Heart left ventricle (tissue), 16 donors: ENCODE results near the gene RPS17. TPM values are rescaled to one million over a fixed set of nuclear protein-coding genes. Genes with fewer than 3 reads are reported as not detected.
"Not testable (repeated sequence)": the region's sequence is repeated elsewhere in the genome, so short reads cannot be mapped to it uniquely, and the experiment has no call there.

ENCODE experiments used
- ATAC-seq, 4 donors: fragments of 200-7000 bp; cut with Tn5 transposase; one replicate each; pipeline ENCODE4 v1.9.1; 2020 to 2022; ENCODE audit warnings: moderate library complexity in 4 of 4, mild to moderate bottlenecking in 3 of 4, moderate number of reproducible peaks in 1 of 4
- DNase-seq, 5 donors: peaks; one replicate each; pipeline ENCODE4 v3.0.0-alpha.2; 2020
- H3K27ac ChIP-seq, 12 donors: fragments of 200-600 bp; sonication (generic) in 4 of 12; one replicate each; pipeline versions ENCODE4 v1.5.0 to v1.8.0; 2016 to 2022; ENCODE audit warnings: mild to moderate bottlenecking in 2 of 12
- H3K27me3 ChIP-seq, 9 donors: fragments of 200-600 bp; sonication (generic) in 2 of 9; one replicate each; pipeline versions ENCODE4 v1.5.1 to v1.8.0; 2016 to 2022; ENCODE audit warnings: mild to moderate bottlenecking in 3 of 9
- H3K36me3 ChIP-seq, 9 donors: fragments of 200-600 bp; sonication (generic) in 2 of 9; one replicate each; pipeline versions ENCODE4 v1.5.0 to v1.8.0; 2018 to 2022; ENCODE audit warnings: mild to moderate bottlenecking in 2 of 9
- H3K4me1 ChIP-seq, 12 donors: fragments of 200-600 bp; sonication (generic) in 4 of 12; one replicate each; pipeline versions ENCODE4 v1.5.0 to v1.8.0; 2016 to 2022; ENCODE audit warnings: mild to moderate bottlenecking in 3 of 12
- H3K4me3 ChIP-seq, 12 donors: fragments of 200-600 bp; sonication (generic) in 4 of 12; one replicate each; pipeline versions ENCODE4 v1.5.0 to v1.8.0; 2017 to 2022; ENCODE audit warnings: mild to moderate bottlenecking in 9 of 12, moderate library complexity in 4 of 12
- H3K9me3 ChIP-seq, 12 donors: fragments of 200-600 bp; sonication (generic) in 4 of 12; one replicate each; pipeline versions ENCODE4 v1.5.0 to v1.8.0; 2016 to 2022; ENCODE audit warnings: mild to moderate bottlenecking in 1 of 12
- WGBS, 4 donors: extraction: QIAGEN DNeasy Blood & Tissue Kit in 2 of 4; methylation state at CpG; one replicate each; pipeline versions ENCODE4 v1.1.5 to v1.1.7; 2013 to 2018; 5-methylcytosine and 5-hydroxymethylcytosine counted together
- intact Hi-C, 10 donors: fragments of 100-400 bp; cut with DNase I; formaldehyde crosslinking; loops; one replicate each; pipeline versions ENCODE4 v1.11.1 to v1.14.2; 2022
- polyA plus RNA-seq, 2 donors: library from polyadenylated mRNA; stranded (reverse); fragments of 200-250 nt; gene quantifications; one replicate each; pipeline ENCODE4 v1.2.3, GENCODE V29; 2013
- total RNA-seq, 9 donors: library from RNA; depleted of rRNA in 2 of 9; stranded (reverse); fragments of >200 nt in 2 of 9; fragmentation: NEBNext Ultra II Directional in 3 of 9; extraction: Animal tissue kit (Norgen Biotek cat#: 25700) in 3 of 9; gene quantifications; one replicate each; pipeline versions ENCODE4 v1.1.0 to v1.2.4, GENCODE V29; 2016 to 2023
- TF ChIP-seq, protein P1 (sequence below), 12 donors: fragments of 200-600 bp; sonication (generic) in 4 of 12; IDR thresholded peaks; one replicate each; pipeline versions ENCODE4 v1.5.0 to v1.8.0; 2018 to 2022; ENCODE audit warnings: antibody characterized with exemption in 12 of 12, mild to moderate bottlenecking in 5 of 12
- donor health status: ischemic (EF 13 %, LVEDD 7.1; RV severe dilation, severe dysfunction).
- donor health status: healthy with polysubstance abuse.
- donor health status: DM: no; HTN: yes; CAD: no.
- donor health status: DM: no; HTN: no; CAD: no.
- donor health status: ischemic (EF 25% LVEDD 6.9; RV normal size, moderate dysfunction).
- donor health status: ischemic (EF 25% LVEDD 5.7; RV mildly dilated, moderate dysfunction).
- donor health status: healthy.
- donor health status: DM: yes; HTN: yes; CAD: no.
- donor health status: ischemic (EF 35%, LVEDD 5.7; RV mildly dilated, moderate dysfunction).
- donor health status: nonischemic (EF 11% LVEDD 7.7; RV severe dilation, severe dysfunction).
- donor health status: DM: yes; HTN: yes; CAD: no.
- donor health status: PGD.
- donor health status: ischemic (EF 29% LVEDD 5.4; RV normal size, mild dysfunction).
- donor health status: nonischemic (EF 23%, LVEDD 6.1; RV moderate dilation, normal function).

RPS17 gene
- total and polyA plus RNA-seq, 11 donors = 621 to 3,234 (median 882) TPM

DNA sequence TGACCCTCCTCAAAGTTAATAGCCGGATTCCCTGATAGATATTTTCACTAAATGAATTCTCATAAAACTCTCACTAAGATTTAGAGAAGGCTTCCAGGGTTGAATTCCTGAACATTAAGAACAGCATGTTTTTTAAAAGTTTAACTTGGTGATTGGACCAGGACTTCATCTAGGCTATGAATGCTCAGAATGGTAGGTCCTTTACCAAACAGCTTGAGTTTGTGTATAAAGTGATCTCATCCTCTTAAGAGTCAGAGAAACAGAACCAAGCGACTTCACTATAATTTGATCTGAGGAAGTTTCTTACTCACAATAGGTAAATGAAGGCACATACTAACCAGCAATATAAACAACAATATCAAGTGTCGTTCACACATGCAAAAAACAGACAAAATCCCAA, 36.2 kb downstream of the RPS17 start:
- H3K4me1 ChIP-seq, H3K27me3 ChIP-seq, H3K27ac ChIP-seq, H3K36me3 ChIP-seq, DNase-seq, H3K4me3 ChIP-seq, ATAC-seq, intact Hi-C loops, H3K9me3 ChIP-seq: not testable (repeated sequence)
- 71 to 96% (median 83%) methylated on average over 1 of the region's 3 CpGs for WGBS, 4 donors

DNA sequence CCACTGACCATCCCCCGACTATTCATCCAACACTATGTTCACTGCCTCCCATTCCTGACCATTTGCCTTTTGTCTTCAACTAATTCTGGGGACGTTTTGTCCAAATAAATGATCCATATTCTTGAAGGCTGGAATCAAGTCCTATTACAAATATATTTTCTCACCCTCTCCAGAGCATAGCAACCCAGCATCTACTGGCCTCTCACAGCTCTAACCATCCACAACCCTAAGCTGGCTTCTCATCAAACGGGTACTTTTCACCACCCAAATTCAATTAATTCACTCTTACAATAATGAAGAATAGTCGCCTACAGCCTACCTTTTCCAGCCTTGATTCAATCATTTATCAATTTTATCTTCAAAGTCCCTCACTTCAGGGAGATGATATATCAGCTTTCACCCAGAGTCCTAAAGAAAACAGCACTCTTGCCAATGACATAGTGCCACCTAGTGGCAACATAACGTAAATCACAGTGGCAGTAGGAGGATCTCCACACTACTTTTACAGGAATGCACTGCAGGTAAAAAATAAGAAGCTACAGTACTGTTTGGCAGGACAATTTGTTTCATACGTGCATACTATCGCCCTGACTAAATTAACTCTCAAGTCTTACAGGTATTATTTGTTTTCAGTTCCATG, 37.4 kb downstream of the RPS17 start:
- ATAC-seq = peak in 3 of 4 donors; percentile 55 to 62 (median 61)
- H3K4me1 ChIP-seq, H3K27ac ChIP-seq, H3K4me3 ChIP-seq, H3K36me3 ChIP-seq, H3K27me3 ChIP-seq, DNase-seq, intact Hi-C loops, H3K9me3 ChIP-seq: not testable (repeated sequence)
- WGBS, 4 donors = 24 to 48% (median 33%) methylated on average over 2 to 4 of the region's 7 CpGs
- TF ChIP-seq, protein P1, sequence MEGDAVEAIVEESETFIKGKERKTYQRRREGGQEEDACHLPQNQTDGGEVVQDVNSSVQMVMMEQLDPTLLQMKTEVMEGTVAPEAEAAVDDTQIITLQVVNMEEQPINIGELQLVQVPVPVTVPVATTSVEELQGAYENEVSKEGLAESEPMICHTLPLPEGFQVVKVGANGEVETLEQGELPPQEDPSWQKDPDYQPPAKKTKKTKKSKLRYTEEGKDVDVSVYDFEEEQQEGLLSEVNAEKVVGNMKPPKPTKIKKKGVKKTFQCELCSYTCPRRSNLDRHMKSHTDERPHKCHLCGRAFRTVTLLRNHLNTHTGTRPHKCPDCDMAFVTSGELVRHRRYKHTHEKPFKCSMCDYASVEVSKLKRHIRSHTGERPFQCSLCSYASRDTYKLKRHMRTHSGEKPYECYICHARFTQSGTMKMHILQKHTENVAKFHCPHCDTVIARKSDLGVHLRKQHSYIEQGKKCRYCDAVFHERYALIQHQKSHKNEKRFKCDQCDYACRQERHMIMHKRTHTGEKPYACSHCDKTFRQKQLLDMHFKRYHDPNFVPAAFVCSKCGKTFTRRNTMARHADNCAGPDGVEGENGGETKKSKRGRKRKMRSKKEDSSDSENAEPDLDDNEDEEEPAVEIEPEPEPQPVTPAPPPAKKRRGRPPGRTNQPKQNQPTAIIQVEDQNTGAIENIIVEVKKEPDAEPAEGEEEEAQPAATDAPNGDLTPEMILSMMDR (IDR thresholded peaks at IDR 0.05) = peak in 4 of 12 donors; percentile 30 to 40 (median 36)

DNA sequence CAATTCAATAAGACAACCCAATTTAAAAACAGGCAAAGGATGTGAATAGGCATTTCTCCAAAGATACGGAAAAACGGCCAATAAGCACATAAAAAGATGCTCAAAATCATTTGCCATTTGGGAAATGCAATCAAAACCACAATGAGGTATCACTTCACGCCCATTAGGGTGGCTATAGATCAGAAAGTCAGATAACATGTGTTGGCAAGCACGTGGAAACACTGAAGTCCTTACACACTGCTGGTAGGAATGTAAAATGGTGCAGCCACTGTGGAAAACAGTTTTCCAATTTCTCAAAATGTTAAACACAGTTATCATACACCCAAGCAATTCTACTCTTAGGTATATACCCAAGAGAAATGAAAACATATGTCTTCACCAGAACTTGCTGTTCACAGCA, 39.5 kb downstream of the RPS17 start:
- H3K4me1 ChIP-seq, DNase-seq, intact Hi-C loops, ATAC-seq, H3K27ac ChIP-seq, H3K9me3 ChIP-seq, H3K36me3 ChIP-seq, H3K4me3 ChIP-seq, H3K27me3 ChIP-seq: not testable (repeated sequence)
- 61 to 63% (median 61%) methylated on average over 4 of the region's 4 CpGs for WGBS, 4 donors

DNA sequence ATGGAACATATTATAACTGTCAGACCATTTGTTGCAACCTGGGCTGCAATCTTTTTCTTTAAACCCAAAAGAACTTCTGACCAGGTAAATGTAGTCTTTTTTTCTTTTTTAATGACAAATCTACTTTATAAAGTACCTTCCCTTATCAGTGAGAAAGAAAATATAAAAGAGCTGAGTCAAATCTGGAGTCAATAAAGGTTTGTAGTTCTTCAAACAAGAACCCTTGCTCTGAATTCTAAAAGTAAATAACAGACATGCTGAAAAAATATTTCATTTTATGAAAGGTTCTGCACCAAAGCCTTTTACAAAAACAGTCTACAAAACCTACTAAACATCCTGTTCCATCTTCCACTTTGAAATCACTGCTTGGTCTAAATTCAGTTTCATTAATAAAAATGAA, 42.3 kb downstream of the RPS17 start:
- DNase-seq, H3K36me3 ChIP-seq, H3K4me1 ChIP-seq, H3K27ac ChIP-seq, H3K27me3 ChIP-seq, ATAC-seq, intact Hi-C loops, H3K9me3 ChIP-seq, H3K4me3 ChIP-seq: not testable (repeated sequence)

- intact Hi-C loops, H3K27ac ChIP-seq, ATAC-seq, H3K4me1 ChIP-seq, H3K4me3 ChIP-seq, H3K36me3 ChIP-seq, H3K27me3 ChIP-seq, H3K9me3 ChIP-seq, DNase-seq: not testable (repeated sequence)
- WGBS, 4 donors = 62 to 74% (median 70%) methylated on average over 4 of the region's 4 CpGs
Observed at GRCh38 chr15:82488250-82488649, 52.0 kb downstream of the RPS17 start.

DNA sequence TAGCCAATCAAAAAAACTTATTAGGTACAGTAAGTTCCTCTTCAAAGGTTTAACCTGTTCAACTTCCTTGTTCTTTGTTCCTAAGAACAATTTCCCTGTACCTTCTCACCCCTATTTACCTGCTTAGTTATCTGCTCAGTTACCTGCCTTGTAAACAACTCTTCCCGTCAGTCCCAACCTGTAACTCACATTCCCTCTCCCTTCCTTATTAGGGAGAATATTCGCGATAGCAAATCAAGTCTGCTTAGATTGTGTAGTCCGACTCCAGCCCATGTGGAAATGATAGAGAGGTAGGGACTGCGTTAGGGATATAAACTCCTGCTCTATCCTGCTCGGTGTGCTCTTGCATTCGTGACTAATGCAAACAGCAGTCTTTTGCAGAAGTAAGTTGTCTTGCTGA, 53.2 kb downstream of the RPS17 start:
- H3K27me3 ChIP-seq, H3K27ac ChIP-seq, DNase-seq, intact Hi-C loops, H3K4me3 ChIP-seq, ATAC-seq, H3K9me3 ChIP-seq, H3K4me1 ChIP-seq, H3K36me3 ChIP-seq: not testable (repeated sequence)
- WGBS, 4 donors = 83 to 89% (median 84%) methylated on average over 6 to 7 of the region's 7 CpGs

Other genes with a start within 250 kb of the RPS17 start
- gene GOLGA6L10, start 191.0 kb downstream of the RPS17 start, total RNA-seq = under 1 TPM; 0.10 to 0.84 (median 0.42) TPM
- 1 to 10 TPM in 1 of 2 donors, under 1 TPM in 1; 0.62 to 1.3 TPM for gene GOLGA6L10, start 191.0 kb downstream of the RPS17 start, polyA plus RNA-seq
- 1 to 10 TPM in 5 of 9 donors, under 1 TPM in 4; 0.60 to 1.9 (median 1.1) TPM for gene GOLGA6L9, start 110.6 kb downstream of the RPS17 start, total RNA-seq
- gene GOLGA6L9, start 110.6 kb downstream of the RPS17 start, polyA plus RNA-seq = 1 to 10 TPM; 1.7 to 8.4 TPM
- 1 to 10 TPM in 3 of 9 donors, under 1 TPM in 5, not detected in 1; 0.07 to 8.7 (median 0.77) TPM for gene CPEB1, start 106.9 kb upstream of the RPS17 start, total RNA-seq
- gene CPEB1, start 106.9 kb upstream of the RPS17 start, polyA plus RNA-seq = under 1 TPM; 0.12 to 0.19 TPM
- gene AP3B2, start 169.4 kb upstream of the RPS17 start, total RNA-seq = 1 to 10 TPM in 1 of 9 donors, under 1 TPM in 5, not detected in 3; 0.22 to 5.2 (median 0.54) TPM
- under 1 TPM; 0.06 to 0.11 TPM for gene AP3B2, start 169.4 kb upstream of the RPS17 start, polyA plus RNA-seq